OCI-LY3 (cell line): ENCODE data around the gene AATF.

Experiments used
- H2AFZ ChIP-seq: fragments of 200-600, 300-600 bp; shearing (Covaris generic); 2 replicates; pipeline ENCODE4 v1.6.0; 2014; ENCODE audit warnings: antibody characterized with exemption, low read depth, low read length
- H3K27ac ChIP-seq: fragments of 200-600, 300-600 bp; sonication (generic); 2 replicates; pipeline ENCODE4 v1.5.1; 2014; ENCODE audit warnings: mild to moderate bottlenecking, low read length, moderate library complexity, mixed read lengths
- H3K27me3 ChIP-seq: fragments of 200-600, 300-600 bp; sonication (generic); 2 replicates; pipeline ENCODE4 v1.6.1; 2014; ENCODE audit warnings: low read depth, low read length, mixed read lengths
- H3K36me3 ChIP-seq: fragments of 200-600, 300-600 bp; sonication (generic); replicated peaks from 2 replicates; pipeline ENCODE3; 2014; ENCODE audit warnings: low read depth, low read length, mixed read lengths
- H3K4me1 ChIP-seq: fragments of 300-600, 200-600 bp; sonication (generic); 2 replicates; pipeline ENCODE4 v1.6.1; 2014; ENCODE audit warnings: low read length, mixed read lengths
- H3K4me2 ChIP-seq: fragments of 200-600, 300-600 bp; sonication (generic); 2 replicates; pipeline ENCODE4 v1.6.1; 2014; ENCODE audit warnings: low read length, mixed read lengths
- H3K4me3 ChIP-seq: fragments of 300-600, 200-600 bp; sonication (generic); 2 replicates; pipeline ENCODE4 v1.5.1; 2014; ENCODE audit warnings: antibody characterized with exemption, mild to moderate bottlenecking, low read length, moderate library complexity
- H3K79me2 ChIP-seq: fragments of 300-600, 200-600 bp; shearing (Covaris generic); 2 replicates; pipeline ENCODE4 v1.6.1; 2014; ENCODE audit warnings: mild to moderate bottlenecking, low read length, mixed read lengths
- H3K9ac ChIP-seq: fragments of 300-600, 200-600 bp; shearing (Covaris generic); 2 replicates; pipeline ENCODE4 v1.6.0; 2014; ENCODE audit warnings: mild to moderate bottlenecking, low read length, moderate library complexity
- H3K9me3 ChIP-seq: fragments of 200-600, 300-600 bp; shearing (Covaris generic); 2 replicates; pipeline ENCODE4 v1.6.1; 2014; ENCODE audit warnings: low read length, mixed read lengths; ENCODE audit not compliant: insufficient read depth
- H4K20me1 ChIP-seq: fragments of 200-600, 300-600 bp; sonication (generic); 2 replicates; pipeline ENCODE4 v1.6.1; 2016; ENCODE audit warnings: low read length, mixed read lengths; ENCODE audit not compliant: insufficient read depth
- CTCF ChIP-seq: fragments of 200-600, 300-600 bp; sonication (generic); IDR thresholded peaks from 2 replicates; pipeline ENCODE4 v1.5.1; 2014; ENCODE audit warnings: antibody characterized with exemption, low read length, low read depth
- EZH2phosphoT487 ChIP-seq: fragments of 200-600 bp; shearing (Covaris generic); IDR thresholded peaks from 2 replicates; pipeline ENCODE4 v1.6.1; 2018; ENCODE audit warnings: antibody characterized with exemption, mixed run types, low read depth

AATF gene

GRCh38 chr17:36933512-36934143 lies 15.1 kb upstream of the AATF start:
- H2AFZ ChIP-seq: no peak overlapping the region
- no peaks in the 10 kb centered on the region for H3K36me3 ChIP-seq
- H3K4me1 ChIP-seq: peaks cover 16% of the 10 kb centered on the region
- TF ChIP-seq CTCF (no peak), EZH2phosphoT487 (no peak)
- no peak overlapping the region for H3K4me2 ChIP-seq
- no peak overlapping the region for H3K9ac ChIP-seq
- peaks cover 14% of the 10 kb centered on the region for H3K27me3 ChIP-seq
- no peak overlapping the region for H3K4me3 ChIP-seq
- no peaks in the 10 kb centered on the region for H3K79me2 ChIP-seq
- no peaks in the 10 kb centered on the region for H4K20me1 ChIP-seq
- no peaks in the 10 kb centered on the region for H3K9me3 ChIP-seq
- no peak overlapping the region for H3K27ac ChIP-seq

GRCh38 chr17:36934144-36934691 lies 14.5 kb upstream of the AATF start:
- no peaks in the 10 kb centered on the region for H3K36me3 ChIP-seq
- H3K9ac ChIP-seq: no peak overlapping the region
- H3K27me3 ChIP-seq: peaks cover 16% of the 10 kb centered on the region
- H3K4me2 ChIP-seq: no peak overlapping the region
- no peaks in the 10 kb centered on the region for H3K79me2 ChIP-seq
- H4K20me1 ChIP-seq: no peaks in the 10 kb centered on the region
- peaks cover 10% of the 10 kb centered on the region for H3K4me1 ChIP-seq
- H3K4me3 ChIP-seq: no peak overlapping the region
- H3K27ac ChIP-seq: no peak overlapping the region
- no peak overlapping the region for H2AFZ ChIP-seq
- TF ChIP-seq EZH2phosphoT487 (no peak), CTCF (no peak)
- no peaks in the 10 kb centered on the region for H3K9me3 ChIP-seq

DNA sequence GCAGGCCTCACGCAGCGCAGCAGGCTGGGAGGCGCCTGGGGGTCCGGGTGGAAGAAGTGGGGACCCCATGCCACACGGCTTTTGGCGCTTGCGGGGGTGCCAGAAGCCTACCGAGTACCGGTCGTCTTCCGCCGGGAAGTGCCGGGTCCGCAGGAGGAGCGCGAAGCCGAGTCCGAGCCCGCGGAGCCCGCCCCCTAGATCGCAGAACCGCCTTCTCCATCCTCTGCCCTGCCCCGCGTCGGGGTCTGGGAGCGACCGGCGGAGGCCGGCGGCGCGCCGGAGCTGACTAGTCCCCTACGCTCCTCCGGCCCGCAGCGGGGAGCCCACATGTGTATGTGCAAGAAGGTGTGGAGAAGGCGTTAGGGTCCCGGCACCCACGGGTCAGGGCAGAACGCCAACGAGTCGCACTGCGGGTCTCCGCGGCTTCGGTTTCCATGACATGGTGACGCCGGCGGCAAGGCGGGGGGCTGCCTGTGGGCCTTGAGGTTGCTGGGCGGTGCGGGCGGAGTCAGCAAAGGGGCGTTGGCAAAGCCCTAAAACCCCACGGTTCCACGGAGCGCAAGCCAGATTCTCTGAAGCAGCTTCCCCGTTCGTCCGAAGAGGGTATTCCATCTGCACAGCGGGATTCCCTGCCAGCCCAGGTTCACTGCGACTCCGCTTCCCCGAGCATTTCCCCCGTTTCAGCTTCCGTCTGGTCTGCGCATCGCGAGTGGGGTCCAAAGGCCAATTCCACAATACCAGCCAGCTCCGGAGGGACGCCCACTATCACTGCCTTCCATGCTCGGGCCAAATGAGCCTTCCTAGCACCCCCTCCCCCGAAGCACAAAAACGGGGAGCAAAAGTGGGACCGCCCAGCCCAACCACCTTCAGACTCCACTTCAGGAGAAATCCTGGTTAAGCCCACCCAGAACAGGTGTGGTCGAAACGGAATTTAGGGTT lies 13.8 kb upstream of the AATF start:
- no peaks in the 10 kb centered on the region for H3K79me2 ChIP-seq
- no peaks in the 10 kb centered on the region for H3K9me3 ChIP-seq
- TF ChIP-seq EZH2phosphoT487 (no peak), CTCF (no peak)
- H4K20me1 ChIP-seq: no peaks in the 10 kb centered on the region
- H3K9ac ChIP-seq: no peak overlapping the region
- H2AFZ ChIP-seq: no peak overlapping the region
- peaks cover 16% of the 10 kb centered on the region for H3K27me3 ChIP-seq
- no peaks in the 10 kb centered on the region for H3K36me3 ChIP-seq
- H3K27ac ChIP-seq: no peak overlapping the region
- no peak overlapping the region for H3K4me2 ChIP-seq
- H3K4me3 ChIP-seq: no peak overlapping the region
- H3K4me1 ChIP-seq: peaks cover 10% of the 10 kb centered on the region
